SK-N-MC (cell line): Measurements from ENCODE around the gene EPB41L1.

Source experiments
- EZH2 ChIP-seq: fragments of 200-600 bp; sonication (generic); IDR thresholded peaks from one replicate; pipeline ENCODE4 v1.6.1; 2017; ENCODE audit warnings: antibody characterized with exemption
- POLR2AphosphoS5 ChIP-seq: IDR thresholded peaks from 2 replicates; pipeline ENCODE4 v1.6.1; 2012; ENCODE audit warnings: mild to moderate bottlenecking, low read depth, low read length, borderline replicate concordance

GRCh38 chr20:36273414-36274180 lies 119.1 kb downstream of the EPB41L1 start:
- TF ChIP-seq POLR2AphosphoS5 (no peak), EZH2 (no peak)
